K562 (cell line): Measurements from ENCODE around the gene PLXDC2. TPM values are rescaled to one million over a fixed set of nuclear protein-coding genes. Genes with fewer than 3 reads are reported as not detected.

Experiments
- BCLAF1 ChIP-seq, 2 experiments: fragments of 450-650 bp in 1 of 2; IDR thresholded peaks; 2 replicates each; pipeline ENCODE4 v1.6.1; 2011 to 2017; ENCODE audit warnings: low read depth in 2 of 2, antibody characterized with exemption in 1 of 2, borderline replicate concordance in 1 of 2, low read length in 1 of 2, mild to moderate bottlenecking in 1 of 2, mixed read lengths in 1 of 2; ENCODE audit not compliant: control insufficient read depth in 1 of 2
- CREB3L1 ChIP-seq: fragments of 450-650 bp; IDR thresholded peaks from 2 replicates; pipeline ENCODE4 v1.6.1; 2014; ENCODE audit warnings: low read depth, mild to moderate bottlenecking, moderate library complexity, borderline replicate concordance
- ELK1 ChIP-seq: sonication (generic); formaldehyde crosslinking; IDR thresholded peaks from 2 replicates; pipeline ENCODE4 v1.8.1; 2022; ENCODE audit warnings: missing genetic modification reagents
- SRSF9 ChIP-seq: fragments of 200-400 bp; formaldehyde crosslinking; IDR thresholded peaks from 2 replicates; pipeline ENCODE4 v1.6.1; 2017; ENCODE audit warnings: low read depth, low read length, borderline replicate concordance
- ZMIZ1 ChIP-seq, 2 experiments: fragments of 150-350 bp in 1 of 2; IDR thresholded peaks; 2 replicates each; pipeline ENCODE4 v1.6.1; 2012 to 2016; ENCODE audit warnings: low read depth in 2 of 2, low read length in 2 of 2, mild to moderate bottlenecking in 1 of 2, moderate library complexity in 1 of 2
- polyA plus RNA-seq, 8 experiments: library from polyadenylated mRNA; depleted of rRNA in 4 of 8; stranded (reverse) in 5 of 8; unstranded in 3 of 8; fragments of >200 nt; fragmentation: Nextera tagmentation in 2 of 8; fragmentation: Illumina TruSeq in 1 of 8; extraction: Ambion mirVana in 2 of 8; extraction: Trizol in 1 of 8; gene quantifications; 2 replicates each; pipeline versions ENCODE4 v1.2.1 to v1.2.3, GENCODE V29; 2011 to 2014; ENCODE audit warnings: inconsistent platforms in 1 of 8, missing spikeins in 1 of 8
- total RNA-seq, 7 experiments: library from RNA; depleted of rRNA in 6 of 7; stranded (reverse); fragments of >200 nt in 6 of 7; fragmentation: Illumina TruSeq in 2 of 7; extraction: Trizol in 2 of 7; gene quantifications; 2 replicates each; pipeline versions ENCODE4 v1.2.1 to v1.2.3, GENCODE V29; 2011 to 2021; ENCODE audit warnings: low replicate concordance in 1 of 7

PLXDC2 gene
- total and polyA plus RNA-seq, 9 of the 15 experiments (the other 6 are each of a cell fraction or from before 2014, with no cell fraction given), result 0.01 to 0.33 (median 0.10) TPM; not detected in 3

GRCh38 chr10:20287586-20287985 is 471.4 kb downstream of the PLXDC2 start (continued):
- TF ChIP-seq BCLAF1 (IDR thresholded peaks at IDR 0.05; ENCODE audit: borderline replicate concordance in 1 of 2, control insufficient read depth in 1 of 2, low read depth in 2 of 2, low read length in 1 of 2) (no peak), ELK1 (no peak), SRSF9 (no peak), ZMIZ1 (IDR thresholded peaks at IDR 0.05; ENCODE audit: low read depth in 2 of 2, low read length in 2 of 2) (no peak), CREB3L1 (no peak)
